Measurements from ENCODE around the gene ME3. TPM values are rescaled to one million over a fixed set of nuclear protein-coding genes. Genes with fewer than 3 reads are reported as not detected.

The ME3 gene
- total and polyA plus RNA-seq, 2 donors (not counting 1 experiment from before 2014, with no cell fraction given) = 1.3 TPM; not detected in 1

- ChIA-PET CTCF (no interaction called here), POLR2A (no interaction called here)
- ATAC-seq (ENCODE audit: low read depth) = no peak
- Histone ChIP-seq H3K9ac (ENCODE audit: low read length) (no peak overlapping the region), H3K27ac (ENCODE audit: low read length in 2 of 2) (no peak overlapping the region), H3K4me1 (ENCODE audit: control insufficient read depth in 2 of 2, insufficient read depth in 2 of 2, low read length in 2 of 2) (no peaks in the 10 kb centered on the region), H3K79me2 (ENCODE audit: control insufficient read depth, insufficient read depth, low read length) (no peaks in the 10 kb centered on the region), H3K27me3 (replicated peaks in 1 of 4; ENCODE audit: control extremely low read depth in 1 of 4, control insufficient read depth in 3 of 4, insufficient read depth in 4 of 4, low read length in 3 of 4) (no peaks in the 10 kb centered on the region), H3K4me3 (ENCODE audit: control extremely low read depth in 1 of 5, extremely low read depth in 1 of 5, insufficient read depth in 1 of 5, low read depth in 2 of 5, low read length in 4 of 5) (no peak overlapping the region), H3K9me3 (ENCODE audit: control extremely low read depth in 1 of 3, control insufficient read depth in 2 of 3, insufficient read depth in 1 of 3, low read length in 2 of 3) (no peaks in the 10 kb centered on the region), H3K36me3 (replicated peaks in 1 of 2; ENCODE audit: control extremely low read depth in 1 of 2, control insufficient read depth in 1 of 2, extremely low read depth in 1 of 2, insufficient read depth in 2 of 2, low read length in 1 of 2) (no peaks in the 10 kb centered on the region), H2AFZ (ENCODE audit: insufficient read depth, low read depth, low read length, poor library complexity, severe bottlenecking) (no peak overlapping the region), H3K4me2 (replicated peaks; ENCODE audit: low read depth, low read length, poor library complexity, severe bottlenecking) (no peak overlapping the region), H4K20me1 (ENCODE audit: control insufficient read depth, insufficient read depth, low read length, poor library complexity, severe bottlenecking) (no peaks in the 10 kb centered on the region)
- Mint-ChIP-seq H3K27me3 (no peaks in the 10 kb centered on the region), H3K27ac (no peak overlapping the region), H3K9me3 (ENCODE audit: insufficient read depth) (no peaks in the 10 kb centered on the region), H3K4me1 (no peaks in the 10 kb centered on the region), H3K4me3 (no peak overlapping the region)
- no peak for DNase-seq
- intact Hi-C loops (cut with micrococcal nuclease) = no loop called here
- TF ChIP-seq EZH2 (IDR thresholded peaks at IDR 0.05; ENCODE audit: borderline replicate concordance, insufficient read depth, low read depth, low read length, poor library complexity, severe bottlenecking) = no peak
- TF ChIP-seq CTCF (IDR thresholded peaks at IDR 0.05) = no peak
Measured at GRCh38 chr11:86478348-86478747, 194.1 kb downstream of the ME3 start.

- H3K4me1 ChIP-seq (ENCODE audit: control insufficient read depth in 2 of 2, insufficient read depth in 2 of 2, low read length in 2 of 2) = no peaks in the 10 kb centered on the region
- DNase-seq (no peak), ATAC-seq (ENCODE audit: low read depth) (no peak)
- no peaks in the 10 kb centered on the region for H3K9me3 ChIP-seq (ENCODE audit: control extremely low read depth in 1 of 3, control insufficient read depth in 2 of 3, insufficient read depth in 1 of 3, low read length in 2 of 3)
- Mint-ChIP-seq H3K4me1 (no peaks in the 10 kb centered on the region), H3K4me3 (no peak overlapping the region), H3K9me3 (ENCODE audit: insufficient read depth) (no peaks in the 10 kb centered on the region), H3K27ac (no peak overlapping the region), H3K27me3 (no peaks in the 10 kb centered on the region)
- intact Hi-C loops (cut with micrococcal nuclease) = no loop called here
- TF ChIP-seq EZH2 (IDR thresholded peaks at IDR 0.05; ENCODE audit: borderline replicate concordance, insufficient read depth, low read depth, low read length, poor library complexity, severe bottlenecking) = no peak
- no peak for TF ChIP-seq CTCF (IDR thresholded peaks at IDR 0.05)
- H3K27me3 ChIP-seq (replicated peaks in 1 of 4; ENCODE audit: control extremely low read depth in 1 of 4, control insufficient read depth in 3 of 4, insufficient read depth in 4 of 4, low read length in 3 of 4) = no peaks in the 10 kb centered on the region
- CTCF ChIA-PET = no interaction called here
- no peaks in the 10 kb centered on the region for H3K79me2 ChIP-seq (ENCODE audit: control insufficient read depth, insufficient read depth, low read length)
- H4K20me1 ChIP-seq (ENCODE audit: control insufficient read depth, insufficient read depth, low read length, poor library complexity, severe bottlenecking) = no peaks in the 10 kb centered on the region
- 100% methylated on average over 1 of the region's 5 CpGs for WGBS (ENCODE audit: insufficient coverage)
- POLR2A ChIA-PET = no interaction called here
- H3K27ac ChIP-seq (ENCODE audit: low read length in 2 of 2) = no peak overlapping the region
- no peak overlapping the region for H3K4me2 ChIP-seq (replicated peaks; ENCODE audit: low read depth, low read length, poor library complexity, severe bottlenecking)
- H3K36me3 ChIP-seq (replicated peaks in 1 of 2; ENCODE audit: control extremely low read depth in 1 of 2, control insufficient read depth in 1 of 2, extremely low read depth in 1 of 2, insufficient read depth in 2 of 2, low read length in 1 of 2) = no peaks in the 10 kb centered on the region
- no peak overlapping the region for H3K4me3 ChIP-seq (ENCODE audit: control extremely low read depth in 1 of 5, extremely low read depth in 1 of 5, insufficient read depth in 1 of 5, low read depth in 2 of 5, low read length in 4 of 5)
- H2AFZ ChIP-seq (ENCODE audit: insufficient read depth, low read depth, low read length, poor library complexity, severe bottlenecking) = no peak overlapping the region
- H3K9ac ChIP-seq (ENCODE audit: low read length) = no peak overlapping the region
Measured at GRCh38 chr11:86477495-86478155, 194.8 kb downstream of the ME3 start.
